GM19455 (cell line): ENCODE data around the gene NTF3.

Experiments used
- ATAC-seq: cut with Tn5 transposase; IDR thresholded peaks from one replicate; pipeline ENCODE4 v1.9.1; 2021; ENCODE audit not compliant: unreplicated experiment

The NTF3 gene

GRCh38 chr12:5509557-5509956, 77.6 kb downstream of the NTF3 start:
- no peak for ATAC-seq

- ATAC-seq: no peak
Measured at GRCh38 chr12:5510251-5510805, 78.4 kb downstream of the NTF3 start.

DNA sequence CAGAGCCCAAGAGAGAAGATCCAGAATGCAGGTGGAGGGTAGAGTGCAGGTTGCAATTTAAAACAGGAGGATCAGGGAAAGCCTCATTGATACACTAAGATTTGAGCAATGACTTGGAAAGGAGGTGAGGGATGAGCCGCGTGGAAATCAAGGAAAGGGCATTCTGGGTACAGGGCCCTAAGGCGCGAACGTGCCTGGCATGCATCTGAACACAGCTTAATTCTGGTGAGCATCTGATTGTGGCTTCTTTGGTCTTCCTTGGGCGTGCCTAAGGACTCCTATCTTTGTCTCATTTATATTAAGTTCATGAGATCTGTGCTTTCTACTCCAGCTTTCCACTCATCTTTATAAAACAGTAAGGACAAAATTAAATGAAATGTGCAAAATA, 79.3 kb downstream of the NTF3 start:
- ATAC-seq: no peak

GRCh38 chr12:5511644-5512600, 80.0 kb downstream of the NTF3 start:
- ATAC-seq: no peak

GRCh38 chr12:5512601-5512970, 80.7 kb downstream of the NTF3 start:
- ATAC-seq: no peak

- no peak for ATAC-seq
Measured at GRCh38 chr12:5513406-5513805, 81.5 kb downstream of the NTF3 start.

DNA sequence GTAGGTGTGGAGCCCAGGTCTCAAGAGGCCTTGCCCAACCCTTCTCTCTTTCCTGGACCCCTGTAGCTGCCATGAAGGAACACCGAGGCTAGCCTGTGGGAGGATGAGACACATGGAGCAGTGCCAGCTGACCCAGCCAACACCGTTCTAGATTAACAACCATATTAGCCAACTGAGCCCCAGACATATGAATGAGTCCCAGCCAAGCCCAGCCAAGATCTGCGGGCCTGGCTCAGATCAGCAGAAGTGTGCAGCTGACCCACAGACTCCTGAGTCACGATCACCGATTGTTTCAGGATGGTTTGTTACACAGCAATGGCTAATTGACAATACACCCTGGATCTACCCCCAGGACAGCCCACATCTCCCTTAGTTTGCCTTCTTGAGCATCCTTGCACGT, 82.1 kb downstream of the NTF3 start:
- no peak for ATAC-seq

GRCh38 chr12:5514545-5514944, 82.6 kb downstream of the NTF3 start:
- ATAC-seq: no peak

DNA sequence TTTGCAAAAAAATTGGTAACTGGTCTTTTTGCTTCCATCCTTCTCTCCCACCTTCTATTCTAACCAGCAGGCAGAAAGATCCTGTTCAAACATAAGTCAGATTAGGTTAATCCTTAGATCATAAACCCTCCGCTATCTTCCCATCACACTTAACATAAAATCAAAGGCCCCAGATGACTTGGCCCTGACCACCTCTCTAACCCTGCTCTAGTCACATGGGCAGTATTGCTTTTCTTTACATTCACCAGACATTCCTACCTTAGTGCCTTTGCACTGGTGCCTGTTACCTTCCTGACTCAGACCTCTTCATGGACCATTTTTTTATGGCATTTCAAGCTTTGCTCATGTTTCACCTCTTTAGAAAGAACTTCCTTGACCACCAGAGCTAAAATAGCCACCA, 83.5 kb downstream of the NTF3 start:
- ATAC-seq: no peak

DNA sequence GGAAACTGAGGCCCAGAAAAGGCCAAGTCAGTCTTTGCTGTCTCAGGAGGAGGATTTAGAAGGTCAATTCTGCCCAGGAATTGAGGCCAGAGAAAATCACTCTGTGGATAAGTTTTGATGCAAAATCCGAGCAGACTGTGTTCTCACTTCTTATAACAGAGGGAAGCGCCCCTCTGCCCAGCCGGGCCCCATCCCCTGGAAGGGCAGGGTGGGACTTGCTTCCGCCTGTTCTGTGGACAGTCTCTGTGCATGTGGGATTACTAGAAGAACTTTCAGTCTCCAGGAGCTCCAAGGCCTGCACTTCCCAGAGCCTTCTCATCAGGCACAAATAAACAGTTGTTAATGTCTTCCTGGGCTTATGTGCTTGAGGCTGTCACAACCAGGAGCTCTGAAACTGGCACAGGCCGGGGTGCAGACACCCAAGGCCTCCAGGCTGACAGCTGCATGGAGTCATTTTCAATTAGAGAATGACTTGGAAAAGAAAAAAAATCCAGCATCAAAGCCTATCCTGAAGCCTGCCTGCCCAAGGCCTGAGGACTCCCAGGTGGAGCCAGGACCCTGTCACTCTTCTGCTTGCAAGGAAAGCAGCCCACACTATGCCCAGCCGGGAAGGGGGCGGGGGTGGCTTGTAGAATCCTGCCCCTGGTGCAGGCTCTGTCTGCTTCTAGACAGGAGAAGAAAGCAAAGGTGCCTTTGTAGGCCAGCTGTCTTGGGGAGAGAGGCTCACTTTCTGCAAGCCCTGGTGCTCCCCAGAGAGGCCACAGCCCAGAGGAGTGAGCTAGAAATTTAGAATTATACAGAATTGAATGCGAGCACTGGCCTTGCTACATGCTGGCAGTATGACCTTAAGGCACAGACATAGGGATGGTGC, 84.7 kb downstream of the NTF3 start:
- ATAC-seq: no peak

- ATAC-seq: no peak
Measured at GRCh38 chr12:5518584-5519365, 86.9 kb downstream of the NTF3 start.

GRCh38 chr12:5520037-5520436, 88.1 kb downstream of the NTF3 start:
- no peak for ATAC-seq

DNA sequence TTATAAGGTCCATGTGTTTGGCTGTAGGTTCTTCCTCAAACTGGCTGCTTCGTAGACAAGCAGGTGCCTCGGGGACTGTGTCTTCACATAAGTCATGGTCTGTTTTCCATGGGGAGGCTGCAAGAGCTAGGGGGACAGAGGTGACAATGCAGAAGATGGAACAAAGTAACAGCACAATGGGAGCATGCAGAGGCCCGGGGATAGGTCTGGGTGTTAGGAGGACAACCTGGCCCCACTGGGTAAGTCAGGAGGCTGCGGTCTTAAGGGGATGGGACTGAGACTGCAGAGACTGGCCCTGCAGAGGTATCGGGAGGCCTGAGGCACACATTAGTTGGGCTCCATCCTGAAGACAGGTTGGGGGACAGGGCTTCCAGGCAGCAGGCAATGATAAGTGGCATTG, 88.9 kb downstream of the NTF3 start:
- ATAC-seq: no peak

DNA sequence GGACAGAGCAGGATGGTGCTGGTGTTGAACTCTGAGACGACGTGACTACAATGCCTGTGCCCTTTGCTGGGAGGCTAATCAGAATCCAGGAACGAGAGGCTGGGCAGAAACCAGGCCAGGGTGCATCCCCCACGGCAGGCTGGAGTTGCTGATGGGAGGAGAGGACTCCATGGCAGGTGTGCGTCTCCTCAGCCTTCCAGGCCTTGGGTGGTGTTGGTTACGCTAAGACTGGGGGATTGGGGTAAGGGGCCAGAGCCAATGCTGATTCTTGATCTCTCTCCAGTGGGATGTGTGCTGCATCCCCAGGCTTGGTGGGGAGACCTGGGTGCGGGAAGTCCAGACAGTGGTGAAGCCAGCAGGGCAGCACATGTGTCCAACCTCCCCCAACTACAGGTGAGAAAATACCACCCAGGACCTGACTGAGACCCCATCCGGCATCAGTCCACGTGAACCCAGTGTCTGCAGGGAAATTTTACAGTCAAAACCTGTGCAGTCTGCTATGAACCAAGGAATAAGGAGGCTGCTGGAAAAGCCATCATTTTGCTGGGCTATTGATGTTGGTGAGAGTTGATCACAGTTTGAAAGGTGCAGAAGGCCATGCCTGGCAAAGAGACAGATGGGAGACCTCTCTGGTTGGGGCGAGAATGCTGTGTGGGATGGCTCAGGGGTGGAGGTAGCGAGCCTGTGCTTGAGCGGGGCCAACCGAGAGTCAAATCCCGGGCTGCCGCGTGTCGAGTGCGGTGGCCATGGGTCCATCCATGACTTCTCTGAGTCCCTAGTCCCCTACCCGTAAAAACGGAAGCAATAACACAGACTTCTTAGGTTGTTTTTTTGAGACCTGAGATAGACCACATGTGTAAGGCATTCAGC, 89.8 kb downstream of the NTF3 start:
- ATAC-seq: no peak

GRCh38 chr12:5522432-5523335, 90.8 kb downstream of the NTF3 start:
- no peak for ATAC-seq

GRCh38 chr12:5523396-5524115, 91.6 kb downstream of the NTF3 start:
- no peak for ATAC-seq

DNA sequence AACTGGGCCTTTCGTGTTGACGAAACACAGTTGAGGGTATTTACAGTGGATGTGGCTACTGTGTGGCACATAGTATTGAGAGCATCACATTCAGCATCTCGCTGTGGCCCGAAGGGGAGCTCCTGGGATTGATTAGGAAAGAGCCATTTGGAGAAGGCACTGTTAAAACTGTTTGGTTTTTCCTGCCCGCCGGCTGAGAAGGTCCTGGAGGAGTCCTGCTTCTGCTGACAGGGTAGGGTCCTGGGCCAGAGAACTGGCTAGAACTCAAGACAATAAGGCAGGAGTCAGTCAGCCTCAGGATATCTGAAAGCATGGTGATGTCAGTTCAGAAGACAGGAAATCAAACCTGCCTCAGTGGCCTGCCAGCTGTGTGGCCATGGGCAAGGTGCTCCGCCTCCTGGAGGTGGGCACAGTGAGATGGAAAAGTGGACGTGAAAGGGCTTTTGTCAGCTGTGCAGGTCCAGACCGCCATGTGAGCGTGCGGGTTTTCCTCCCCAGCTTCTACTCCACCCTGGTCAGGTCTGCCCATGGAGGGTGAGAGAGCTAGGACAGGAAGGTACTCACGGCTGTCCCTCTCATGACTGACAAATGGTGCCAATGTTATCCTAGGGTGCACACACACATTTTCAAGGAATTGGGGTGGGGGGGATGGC, 92.3 kb downstream of the NTF3 start:
- no peak for ATAC-seq
